HCT116 (cell line): Measurements from ENCODE around the gene PARP14.

Experiments
- ATF3 ChIP-seq: IDR thresholded peaks from 2 replicates; pipeline ENCODE4 v1.6.1; 2012
- CTCF ChIP-seq, 3 experiments: fragments of 200-600 bp in 1 of 3; sonication (generic) in 1 of 3; IDR thresholded peaks in 2 of 3; conservative IDR thresholded peaks in 1 of 3; 2 replicates each; pipeline ENCODE4 v1.5.1; 2012 to 2017; ENCODE audit warnings: low read depth in 2 of 3, low read length in 2 of 3, antibody characterized with exemption in 1 of 3, borderline replicate concordance in 1 of 3, control low read depth in 1 of 3, mild to moderate bottlenecking in 1 of 3, mixed read lengths in 1 of 3, mixed run types in 1 of 3, moderate library complexity in 1 of 3; ENCODE audit not compliant: insufficient read depth in 1 of 3
- EZH2 ChIP-seq: fragments of 200-600 bp; sonication (generic); IDR thresholded peaks from 2 replicates; pipeline ENCODE4 v1.6.1; 2017; ENCODE audit warnings: antibody characterized with exemption, mixed run types
- JUND ChIP-seq: IDR thresholded peaks from 2 replicates; pipeline ENCODE4 v1.6.1; 2012
- MAX ChIP-seq: IDR thresholded peaks from 2 replicates; pipeline ENCODE4 v1.6.1; 2012
- POLR2A ChIP-seq: IDR thresholded peaks from 2 replicates; pipeline ENCODE4 v1.7.0; 2011; ENCODE audit warnings: borderline replicate concordance; ENCODE audit not compliant: insufficient read depth, insufficient read length; ENCODE audit errors: extremely low read depth
- POLR2AphosphoS5 ChIP-seq: IDR thresholded peaks from 2 replicates; pipeline ENCODE4 v1.6.1; 2011; ENCODE audit warnings: mild to moderate bottlenecking, low read depth, low read length, moderate library complexity
- RAD21 ChIP-seq: IDR thresholded peaks from 2 replicates; pipeline ENCODE4 v1.6.1; 2012; ENCODE audit warnings: low read depth, mild to moderate bottlenecking
- REST ChIP-seq: IDR thresholded peaks from 2 replicates; pipeline ENCODE4 v1.6.1; 2012; ENCODE audit warnings: low read depth
- YY1 ChIP-seq: IDR thresholded peaks from 2 replicates; pipeline ENCODE4 v1.6.1; 2011; ENCODE audit warnings: low read length, low read depth, moderate library complexity, mild to moderate bottlenecking; ENCODE audit not compliant: insufficient replicate concordance; ENCODE audit errors: extremely low read depth
- ZNF274 ChIP-seq: fragments of 200-500 bp; sonication (Bioruptor generic); IDR thresholded peaks from 2 replicates; pipeline ENCODE4 v1.6.1; 2014; ENCODE audit warnings: mild to moderate bottlenecking, low read depth, low read length, inconsistent platforms

GRCh38 chr3:122674339-122674738 lies 6.3 kb upstream of the PARP14 start:
- TF ChIP-seq POLR2AphosphoS5 (no peak), ATF3 (no peak), EZH2 (no peak), CTCF (IDR thresholded peaks at IDR 0.05 in 2 of 3, conservative IDR thresholded peaks at IDR 0.05 in 1 of 3; ENCODE audit: borderline replicate concordance in 1 of 3, insufficient read depth in 1 of 3, low read depth in 2 of 3, low read length in 2 of 3) (no peak), RAD21 (no peak), MAX (no peak), POLR2A (no peak), YY1 (no peak), REST (no peak), JUND (no peak), ZNF274 (no peak)
